ENCODE data around the gene ZIC5.

The ZIC5 gene

GRCh38 chr13:99987154-99988019, 15.8 kb upstream of the ZIC5 start:
- no peak for DNase-seq

GRCh38 chr13:99986741-99987140, 15.2 kb upstream of the ZIC5 start:
- no peak for DNase-seq

- DNase-seq = no peak
These were observed 14.4 kb upstream of the ZIC5 start for GRCh38 chr13:99985886-99986527.

- DNase-seq = no peak
These were observed 13.8 kb upstream of the ZIC5 start for GRCh38 chr13:99985241-99985874.

- DNase-seq = no peak
These were observed 13.1 kb upstream of the ZIC5 start for GRCh38 chr13:99984461-99985240.

GRCh38 chr13:99983499-99984401, 12.2 kb upstream of the ZIC5 start:
- DNase-seq = no peak

- no peak for DNase-seq
These were observed 11.3 kb upstream of the ZIC5 start for GRCh38 chr13:99982731-99983498.

- peak; percentile 9 for DNase-seq
These were observed 10.6 kb upstream of the ZIC5 start for GRCh38 chr13:99982036-99982730.

- peak; percentile 17 for DNase-seq
These were observed 10.1 kb upstream of the ZIC5 start, which contains the start of gene ZIC2 for GRCh38 chr13:99981735-99982035. ZIC2 (plus strand) TSS chr13:99981784; CDS start chr13:99982065, 281 bp downstream.

GRCh38 chr13:99980824-99981734, 9.5 kb upstream of the ZIC5 start:
- peak; percentile 65 for DNase-seq

GRCh38 chr13:99980201-99980823, 8.7 kb upstream of the ZIC5 start:
- DNase-seq = peak; percentile 75

GRCh38 chr13:99979453-99980200, 8.1 kb upstream of the ZIC5 start:
- DNase-seq = no peak

GRCh38 chr13:99978799-99979452, 7.4 kb upstream of the ZIC5 start:
- no peak for DNase-seq

GRCh38 chr13:99977912-99978798, 6.6 kb upstream of the ZIC5 start:
- no peak for DNase-seq

GRCh38 chr13:99977334-99977911, 5.9 kb upstream of the ZIC5 start:
- no peak for DNase-seq

- no peak for DNase-seq
These were observed 5.0 kb upstream of the ZIC5 start for GRCh38 chr13:99976575-99976974.

Data from NCI-H226 (cell line).